HUES6 (cell line): ENCODE results near the gene DHRS13.

Experiments
- H3K27ac ChIP-seq: 2 replicates; pipeline ENCODE4 v1.7.0; 2013; ENCODE audit warnings: low read depth, mild to moderate bottlenecking, low read length, inconsistent platforms
- H3K27me3 ChIP-seq: 2 replicates; pipeline ENCODE4 v1.6.1; 2013; ENCODE audit warnings: low read length; ENCODE audit not compliant: control insufficient read depth, insufficient read depth
- H3K36me3 ChIP-seq: 2 replicates; pipeline ENCODE4 v1.6.1; 2013; ENCODE audit warnings: low read length; ENCODE audit not compliant: control insufficient read depth, insufficient read depth
- H3K4me1 ChIP-seq: 2 replicates; pipeline ENCODE4 v1.6.1; 2013; ENCODE audit warnings: low read length; ENCODE audit not compliant: control insufficient read depth, insufficient read depth
- H3K4me3 ChIP-seq: 2 replicates; pipeline ENCODE4 v1.5.1; 2013; ENCODE audit warnings: low read depth, low read length
- H3K9ac ChIP-seq: one replicate; pipeline ENCODE4 v1.6.1; 2013; ENCODE audit warnings: mild to moderate bottlenecking, low read length
- H3K9me3 ChIP-seq: 2 replicates; pipeline ENCODE4 v1.6.1; 2013; ENCODE audit warnings: low read depth, low read length; ENCODE audit not compliant: control insufficient read depth, insufficient read depth

DHRS13 gene

DNA sequence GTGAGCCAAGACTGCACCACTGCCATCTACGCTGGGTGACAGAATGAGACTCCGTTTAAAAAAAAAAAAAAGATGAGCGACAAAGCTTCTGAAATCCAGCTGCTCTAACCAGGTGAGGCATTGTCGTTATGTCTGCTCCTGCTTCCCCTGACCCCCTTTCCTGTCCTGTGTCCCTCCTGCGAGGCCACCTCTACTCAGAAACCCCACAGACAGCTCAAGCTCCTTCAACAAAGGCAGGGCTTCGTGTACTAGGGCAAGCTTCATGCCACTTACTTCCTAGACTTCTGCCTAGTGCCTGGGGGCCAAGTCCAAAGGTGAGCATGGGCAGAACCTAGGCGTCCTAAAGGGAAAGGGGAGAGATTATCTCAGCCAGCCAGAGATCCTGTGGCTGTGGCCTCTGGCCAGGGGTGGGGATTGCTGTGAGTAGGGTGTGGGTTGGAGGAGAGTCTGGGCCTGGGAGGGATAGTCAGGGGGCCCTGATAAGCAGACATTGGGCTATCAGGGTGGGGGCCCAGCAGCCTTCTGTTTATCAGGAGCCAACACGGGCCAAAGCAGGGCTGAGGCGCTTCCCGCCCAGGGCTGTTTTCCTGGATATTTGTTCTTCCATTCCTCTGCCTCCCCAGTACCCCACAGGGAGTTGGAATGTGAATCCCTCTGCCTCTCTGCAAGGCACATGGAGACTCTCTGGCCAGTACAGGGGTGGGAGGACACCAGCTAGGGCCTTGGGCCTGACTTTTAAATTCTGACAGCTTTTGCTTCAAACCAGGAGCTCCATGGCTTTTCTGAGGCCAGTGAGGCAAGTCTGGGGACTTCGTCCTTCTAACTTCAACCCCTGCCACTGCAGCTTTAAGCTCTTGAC is 37.7 kb downstream of the DHRS13 start:
- Histone ChIP-seq H3K4me1 (peaks cover 14% of the 10 kb centered on the region), H3K9me3 (no peaks in the 10 kb centered on the region), H3K27me3 (no peaks in the 10 kb centered on the region), H3K27ac (no peak overlapping the region), H3K36me3 (peaks cover 6% of the 10 kb centered on the region), H3K9ac (no peak overlapping the region), H3K4me3 (no peak overlapping the region)

DNA sequence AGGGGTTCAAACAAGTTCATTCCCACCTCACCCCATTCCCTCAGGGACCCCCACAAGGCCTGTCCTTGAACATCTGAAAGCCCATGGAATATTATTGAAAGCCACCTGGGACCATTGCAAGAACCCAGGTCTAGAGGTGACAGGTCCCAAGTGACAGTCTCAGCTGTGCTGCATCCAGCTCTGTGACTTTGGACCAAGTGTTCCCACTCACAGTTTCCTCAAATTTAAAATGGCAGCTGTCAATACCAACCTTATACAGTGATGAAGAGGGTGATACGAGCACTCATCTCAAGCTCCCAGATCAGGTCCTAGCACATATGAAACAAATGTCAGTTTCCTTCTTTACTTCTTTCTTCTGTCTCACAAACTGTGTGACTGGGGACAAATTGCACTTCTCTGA is 38.9 kb downstream of the DHRS13 start:
- H3K9ac ChIP-seq, result no peak overlapping the region
- H3K36me3 ChIP-seq, result peaks cover 10% of the 10 kb centered on the region
- no peak overlapping the region for H3K27ac ChIP-seq
- H3K9me3 ChIP-seq, result no peaks in the 10 kb centered on the region
- no peak overlapping the region for H3K4me3 ChIP-seq
- H3K4me1 ChIP-seq, result peaks cover 14% of the 10 kb centered on the region
- no peaks in the 10 kb centered on the region for H3K27me3 ChIP-seq

DNA sequence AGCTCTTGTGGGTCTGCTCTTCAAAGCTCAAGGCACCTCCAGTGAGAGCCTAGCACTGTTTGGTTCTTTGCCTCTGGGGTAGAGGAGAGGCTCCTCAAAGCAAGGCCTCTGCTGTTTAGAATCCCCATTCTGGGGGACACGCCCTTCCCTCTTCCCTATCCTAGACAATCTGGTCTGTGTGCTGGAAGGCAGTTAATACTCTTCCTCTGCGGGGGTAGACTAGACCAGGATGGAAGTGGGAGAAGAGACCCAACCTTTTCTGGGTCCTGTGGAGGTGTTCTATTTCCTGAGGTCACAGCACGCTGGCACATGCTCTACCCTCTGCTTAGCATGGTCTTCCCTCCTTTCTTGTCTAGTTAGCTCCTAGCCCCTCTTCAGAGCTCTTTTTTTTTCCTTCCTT is 40.3 kb downstream of the DHRS13 start:
- H3K27me3 ChIP-seq, result no peaks in the 10 kb centered on the region
- no peak overlapping the region for H3K4me3 ChIP-seq

DNA sequence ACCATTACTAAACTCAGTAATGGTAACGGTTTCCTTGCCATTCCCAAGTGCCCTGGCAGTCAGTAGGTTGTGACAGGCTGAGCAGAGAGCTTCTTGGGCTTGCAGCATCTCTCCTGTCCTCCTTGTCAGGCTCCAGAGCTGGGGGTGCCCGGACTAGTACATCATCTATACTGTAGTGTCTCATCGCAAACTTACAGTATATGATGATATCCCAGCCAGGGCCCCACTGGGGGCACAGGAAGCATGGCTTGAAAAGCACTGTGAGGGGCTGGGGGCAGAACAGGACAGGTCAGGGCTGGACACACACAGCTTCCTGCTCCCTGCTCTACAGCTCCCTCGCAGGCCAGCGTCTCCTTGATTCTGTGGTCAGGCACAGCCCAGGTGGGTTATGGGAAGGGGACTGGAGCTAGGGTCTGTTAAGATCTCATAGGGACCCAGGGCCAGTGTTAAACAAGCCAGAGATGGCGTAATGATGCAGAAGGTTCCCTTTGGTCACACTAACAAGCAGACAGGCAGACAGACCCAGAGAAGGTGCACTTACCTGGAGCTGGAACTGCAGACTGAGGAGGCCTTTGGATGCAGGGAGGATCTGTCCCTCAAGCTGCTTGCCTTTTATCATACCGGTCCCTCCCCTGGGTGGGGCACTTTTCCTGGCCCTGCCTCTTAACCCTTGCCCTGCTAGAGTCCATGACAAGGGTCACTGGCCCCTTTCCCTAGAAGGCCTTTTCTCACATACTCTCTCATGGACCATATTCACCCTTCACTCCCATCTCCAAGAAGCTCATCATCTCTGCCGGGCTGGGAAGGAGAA is 41.3 kb downstream of the DHRS13 start:
- H3K27me3 ChIP-seq, result no peaks in the 10 kb centered on the region
- H3K9ac ChIP-seq, result no peak overlapping the region
- no peaks in the 10 kb centered on the region for H3K9me3 ChIP-seq
- H3K27ac ChIP-seq, result 0 out of 2 replicates have a peak overlapping the region, but pooled peaks have one; percentile 18
- peaks cover 14% of the 10 kb centered on the region for H3K4me1 ChIP-seq
- H3K36me3 ChIP-seq, result peaks cover 26% of the 10 kb centered on the region
- H3K4me3 ChIP-seq, result peak overlapping the region; percentile 17; the same call in 1 of the 2 replicates

More for the DNA sequence above, 40.3 kb downstream of the DHRS13 start:
- Histone ChIP-seq H3K9me3 (no peaks in the 10 kb centered on the region), H3K4me1 (peaks cover 14% of the 10 kb centered on the region), H3K36me3 (peaks cover 24% of the 10 kb centered on the region), H3K27ac (peak overlapping the region; percentile 18; the same call in 1 of the 2 replicates), H3K9ac (no peak overlapping the region)

DNA sequence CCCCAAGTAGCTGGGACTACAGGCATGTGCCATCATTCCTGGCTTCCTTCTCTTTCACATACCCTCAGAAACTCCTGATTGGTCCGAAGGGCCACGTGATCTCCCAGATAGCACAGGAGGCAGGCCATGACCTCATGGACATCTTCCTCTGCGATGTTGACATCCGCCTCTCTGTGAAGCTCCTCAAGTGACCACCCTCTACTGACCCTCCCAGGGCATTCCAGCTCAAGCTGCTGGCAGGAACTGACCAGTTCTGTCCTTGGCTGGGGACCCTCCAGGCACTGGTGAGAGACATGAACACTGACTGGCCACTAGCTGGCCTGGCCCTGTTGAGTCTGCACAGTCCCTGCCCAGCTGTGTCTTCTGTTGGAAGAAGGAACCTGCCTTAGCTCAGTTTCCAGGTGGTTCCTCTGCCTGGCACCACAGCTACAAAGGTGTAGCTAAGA is 42.5 kb downstream of the DHRS13 start:
- H3K4me1 ChIP-seq, result peaks cover 11% of the 10 kb centered on the region
- H3K27me3 ChIP-seq, result no peaks in the 10 kb centered on the region
- no peak overlapping the region for H3K9ac ChIP-seq
- no peak overlapping the region for H3K4me3 ChIP-seq
- H3K9me3 ChIP-seq, result no peaks in the 10 kb centered on the region
- no peak overlapping the region for H3K27ac ChIP-seq
- peaks cover 32% of the 10 kb centered on the region for H3K36me3 ChIP-seq

DNA sequence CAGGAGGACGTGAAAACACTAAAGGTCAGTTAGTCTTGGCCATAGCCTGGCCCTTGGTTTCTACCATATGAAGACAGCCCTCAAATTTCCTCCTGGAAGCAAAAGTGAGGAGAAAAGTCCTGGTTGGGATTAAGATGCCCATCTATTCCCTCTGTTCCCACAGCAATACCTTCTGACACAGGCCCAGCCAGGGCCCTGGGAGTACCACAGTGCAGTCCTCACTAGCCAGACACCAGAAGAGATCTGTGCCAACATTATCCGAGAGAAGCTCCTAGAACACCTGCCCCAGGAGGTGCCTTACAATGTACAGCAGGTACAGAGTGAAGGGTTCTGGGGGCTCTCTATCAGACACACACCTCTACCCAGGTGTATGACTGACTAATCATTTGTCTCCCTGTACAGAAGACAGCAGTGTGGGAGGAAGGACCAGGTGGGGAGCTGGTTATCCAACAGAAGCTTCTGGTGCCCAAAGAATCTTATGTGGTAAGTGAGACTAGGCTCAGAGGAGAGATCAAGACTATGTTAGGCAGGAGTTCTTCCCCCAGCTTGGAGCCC is 44.0 kb downstream of the DHRS13 start:
- Histone ChIP-seq H3K27me3 (no peaks in the 10 kb centered on the region), H3K4me3 (no peak overlapping the region), H3K9me3 (no peaks in the 10 kb centered on the region), H3K27ac (no peak overlapping the region), H3K36me3 (peaks cover 32% of the 10 kb centered on the region), H3K4me1 (peaks cover 11% of the 10 kb centered on the region), H3K9ac (no peak overlapping the region)

DNA sequence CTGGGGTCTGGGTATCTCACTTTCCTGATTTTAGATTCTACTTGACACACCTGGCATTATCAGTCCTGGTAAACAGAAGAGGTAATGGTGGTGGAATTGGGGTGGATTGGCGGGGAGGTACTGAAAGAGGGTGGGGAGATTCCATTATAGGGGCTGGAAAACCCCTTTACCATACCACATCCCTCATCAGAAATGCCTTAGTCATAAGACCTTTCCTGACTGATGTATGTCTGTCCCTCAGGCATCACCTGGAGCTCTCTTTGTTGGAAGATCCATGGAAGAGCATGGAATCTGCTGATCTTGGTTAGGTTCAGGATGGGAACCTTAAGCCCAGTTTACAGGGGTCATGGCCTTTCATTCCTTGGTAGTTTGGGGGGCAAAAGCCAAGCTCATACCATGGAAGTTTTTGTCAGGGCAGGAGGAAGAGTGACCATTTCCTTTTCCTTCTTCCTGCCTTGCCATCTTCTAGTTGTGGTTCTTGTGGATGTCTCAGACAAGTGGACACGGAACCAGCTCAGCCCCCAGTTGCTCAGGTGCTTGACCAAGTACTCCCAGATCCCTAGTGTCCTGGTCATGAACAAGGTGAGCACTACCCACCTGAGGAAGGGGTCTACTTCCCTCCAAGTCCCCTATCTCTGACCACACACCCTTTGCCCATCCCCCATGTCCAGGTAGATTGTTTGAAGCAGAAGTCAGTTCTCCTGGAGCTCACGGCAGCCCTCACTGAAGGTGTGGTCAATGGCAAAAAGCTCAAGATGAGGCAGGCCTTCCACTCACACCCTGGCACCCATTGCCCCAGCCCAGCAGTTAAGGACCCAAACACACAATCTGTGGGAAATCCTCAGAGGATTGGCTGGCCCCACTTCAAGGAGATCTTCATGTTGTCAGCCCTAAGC is 44.7 kb downstream of the DHRS13 start:
- no peaks in the 10 kb centered on the region for H3K27me3 ChIP-seq
- no peaks in the 10 kb centered on the region for H3K9me3 ChIP-seq
- peaks cover 11% of the 10 kb centered on the region for H3K4me1 ChIP-seq
- no peak overlapping the region for H3K27ac ChIP-seq
- H3K36me3 ChIP-seq, result peaks cover 32% of the 10 kb centered on the region
- no peak overlapping the region for H3K4me3 ChIP-seq
- no peak overlapping the region for H3K9ac ChIP-seq

DNA sequence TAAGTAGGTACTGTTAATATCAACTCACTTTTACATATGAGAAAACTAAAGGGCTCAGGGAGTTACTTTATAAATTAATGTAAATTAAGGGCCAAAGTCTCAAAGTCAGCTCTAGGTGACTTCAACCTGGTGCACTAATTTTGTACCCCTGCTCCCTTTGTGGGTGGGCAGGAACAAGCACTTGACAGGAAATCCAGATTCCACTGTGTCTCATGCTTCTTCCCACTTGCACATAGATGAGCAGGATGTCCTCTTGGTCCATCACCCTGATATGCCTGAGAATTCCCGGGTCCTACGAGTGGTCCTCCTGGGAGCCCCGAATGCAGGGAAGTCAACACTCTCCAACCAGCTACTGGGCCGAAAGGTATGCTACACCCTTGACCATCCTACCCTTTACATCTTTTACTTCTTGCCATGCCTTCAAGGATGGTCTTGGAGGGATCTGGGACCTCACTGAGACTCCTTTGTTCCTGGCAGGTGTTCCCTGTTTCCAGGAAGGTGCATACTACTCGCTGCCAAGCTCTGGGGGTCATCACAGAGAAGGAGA is 46.8 kb downstream of the DHRS13 start:
- Histone ChIP-seq H3K4me3 (peak overlapping the region; percentile 94; the same call in 1 of the 2 replicates), H3K27ac (no peak overlapping the region), H3K4me1 (peaks cover 5% of the 10 kb centered on the region), H3K36me3 (peaks cover 32% of the 10 kb centered on the region), H3K27me3 (no peaks in the 10 kb centered on the region), H3K9ac (no peak overlapping the region), H3K9me3 (no peaks in the 10 kb centered on the region)

DNA sequence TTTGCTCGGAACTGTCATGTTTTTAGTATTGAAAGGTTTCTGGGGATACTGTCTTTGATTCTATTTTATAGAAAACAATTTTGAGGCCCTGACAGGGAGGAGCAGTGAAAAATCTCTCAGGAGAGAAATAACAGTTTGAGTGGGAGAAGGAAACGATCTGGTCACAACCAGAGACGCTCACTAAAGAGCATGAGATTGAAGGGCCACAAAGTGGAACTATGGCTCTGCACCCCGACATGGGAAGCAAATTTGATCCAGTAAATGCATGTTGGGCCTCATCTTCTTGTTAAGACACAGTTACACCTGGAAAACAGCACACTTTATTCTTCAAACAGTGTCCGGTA is 47.6 kb downstream of the DHRS13 start:
- Histone ChIP-seq H3K27ac (no peak overlapping the region), H3K36me3 (peaks cover 27% of the 10 kb centered on the region), H3K9me3 (no peaks in the 10 kb centered on the region), H3K9ac (peak overlapping the region; percentile 88), H3K27me3 (no peaks in the 10 kb centered on the region), H3K4me1 (peaks cover 5% of the 10 kb centered on the region), H3K4me3 (peak overlapping the region; percentile 94)
